Measurements from ENCODE around the gene TRMT10B.
"Not testable (repeated sequence)": the region's sequence is repeated elsewhere in the genome, so short reads cannot be mapped to it uniquely, and the experiment has no call there.

TRMT10B gene

DNA sequence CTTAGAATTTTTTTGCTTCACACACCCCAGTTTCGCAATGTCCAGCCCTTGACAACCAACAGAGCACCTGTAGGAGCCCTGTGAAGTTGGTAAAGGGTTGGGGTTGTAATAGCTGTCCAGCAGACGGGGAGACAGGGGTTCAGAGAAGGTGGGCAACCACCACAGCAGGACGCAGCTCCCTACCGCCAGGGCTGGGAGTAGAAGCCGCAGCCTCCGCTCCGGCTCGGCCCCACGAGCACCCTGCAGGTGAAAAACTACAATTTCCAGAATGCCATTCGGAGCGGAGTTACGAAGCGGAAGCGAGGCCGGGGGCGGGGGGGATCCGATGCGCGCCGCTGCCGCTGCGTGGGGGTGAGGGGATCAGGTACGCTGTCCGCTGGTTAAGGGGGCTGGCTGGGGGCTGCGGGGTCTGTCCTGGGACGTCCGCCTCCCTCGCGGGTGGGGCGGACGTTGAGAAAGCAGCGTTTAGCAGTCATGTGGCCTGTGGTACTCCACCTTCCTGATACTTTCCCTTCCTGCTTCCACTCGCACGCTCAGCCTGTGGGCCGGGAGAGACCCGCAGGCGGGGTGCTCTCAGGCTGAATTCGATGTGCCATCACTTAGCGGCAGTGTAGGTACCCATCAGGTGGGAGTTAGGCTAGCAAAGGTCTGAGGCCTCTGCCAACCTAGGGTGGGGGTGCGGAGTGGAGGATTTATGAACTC lies at the start of gene TRMT10B:
Gene TRMT10B (plus strand): TSS at position 317 of the 702 bp plus-strand sequence. CDS start 8,127 bp downstream, outside the sequence.
- peak; percentile 48 for DNase-seq

DNA sequence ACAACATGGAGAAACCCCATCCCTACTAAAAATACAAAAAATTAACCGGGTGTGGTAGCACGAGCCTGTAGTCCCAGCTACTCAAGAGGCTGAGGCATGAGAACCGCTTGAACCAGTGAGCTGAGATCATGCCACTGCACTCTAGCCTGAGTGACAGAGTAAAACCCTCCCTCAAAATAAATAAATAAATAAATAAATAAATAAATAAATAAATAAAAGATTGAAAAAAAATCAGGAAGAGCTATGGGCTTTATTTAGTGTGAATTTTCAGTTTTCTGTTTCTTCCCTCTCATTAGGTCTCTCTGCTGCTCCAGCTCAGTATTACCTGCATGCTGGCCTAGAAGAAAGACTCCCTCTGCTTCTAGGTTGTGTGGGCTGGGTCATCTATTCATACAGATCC lies 47.8 kb upstream of the TRMT10B start:
- no peak for DNase-seq

GRCh38 chr9:37706290-37706689 lies 47.3 kb upstream of the TRMT10B start:
- no peak for DNase-seq

GRCh38 chr9:37707748-37708147 lies 45.9 kb upstream of the TRMT10B start:
- DNase-seq, result no peak

DNA sequence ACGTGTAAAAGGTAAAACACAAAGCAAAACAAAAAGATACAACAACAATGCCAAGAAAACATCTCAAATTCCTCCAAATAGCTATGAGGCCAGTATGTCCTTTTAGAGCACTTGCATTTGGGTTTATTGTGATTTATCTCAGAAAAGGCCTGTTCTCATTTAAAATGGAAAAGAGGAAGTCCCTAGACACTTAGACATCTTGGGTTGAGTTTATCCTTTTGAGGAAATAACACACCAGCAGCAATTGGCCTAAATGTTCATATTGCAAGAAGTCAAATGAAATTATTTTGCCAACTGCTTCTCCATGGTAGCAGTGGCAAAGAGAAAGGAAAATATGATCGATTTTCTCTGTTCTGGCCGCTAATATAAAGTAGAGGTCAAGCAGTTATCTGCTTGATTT lies 43.6 kb upstream of the TRMT10B start:
- no peak for DNase-seq

DNA sequence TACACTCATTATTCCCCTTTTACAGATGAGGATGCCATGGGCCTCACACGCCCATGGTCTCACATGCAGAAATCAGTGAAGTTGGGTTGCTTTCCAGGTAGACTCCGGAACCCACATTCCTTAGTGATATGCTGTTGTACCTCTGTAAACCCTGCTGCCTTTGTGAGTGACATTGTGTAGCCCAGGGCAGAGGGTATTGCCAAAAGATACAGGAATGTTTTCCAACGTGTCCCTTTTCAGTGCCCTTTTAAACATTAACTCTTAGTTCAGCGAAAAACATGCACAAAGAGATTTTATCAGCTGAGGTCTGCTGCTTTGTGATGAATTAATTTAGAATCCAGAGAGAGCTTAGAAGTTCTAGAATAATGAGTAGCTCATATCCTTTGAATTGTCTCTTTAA lies 38.3 kb upstream of the TRMT10B start:
- DNase-seq, result no peak

DNA sequence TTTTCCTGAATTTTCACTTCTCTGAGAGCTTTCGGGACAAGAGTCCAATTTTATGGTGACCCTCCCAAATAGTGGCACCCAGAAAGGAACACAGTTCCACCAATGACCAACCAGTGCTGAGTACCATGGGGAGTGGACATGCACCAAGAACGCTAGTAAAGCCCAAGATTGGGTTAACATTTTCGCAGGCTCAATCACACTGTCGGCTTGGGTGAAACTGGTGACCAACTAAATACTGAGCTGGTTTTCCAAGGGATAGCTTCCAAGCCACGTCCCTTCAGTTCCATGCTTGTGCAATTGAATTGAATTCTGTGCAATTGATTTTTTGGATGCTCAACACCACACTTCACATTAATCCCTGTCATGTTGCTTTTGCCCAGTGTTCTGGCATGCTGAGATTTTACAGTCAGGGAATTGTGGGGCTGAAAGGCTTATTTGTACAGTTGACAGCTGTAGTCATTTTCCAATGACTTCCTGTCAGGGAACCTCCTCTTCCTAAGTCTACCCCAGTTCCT lies 37.6 kb upstream of the TRMT10B start:
- DNase-seq, result no peak

DNA sequence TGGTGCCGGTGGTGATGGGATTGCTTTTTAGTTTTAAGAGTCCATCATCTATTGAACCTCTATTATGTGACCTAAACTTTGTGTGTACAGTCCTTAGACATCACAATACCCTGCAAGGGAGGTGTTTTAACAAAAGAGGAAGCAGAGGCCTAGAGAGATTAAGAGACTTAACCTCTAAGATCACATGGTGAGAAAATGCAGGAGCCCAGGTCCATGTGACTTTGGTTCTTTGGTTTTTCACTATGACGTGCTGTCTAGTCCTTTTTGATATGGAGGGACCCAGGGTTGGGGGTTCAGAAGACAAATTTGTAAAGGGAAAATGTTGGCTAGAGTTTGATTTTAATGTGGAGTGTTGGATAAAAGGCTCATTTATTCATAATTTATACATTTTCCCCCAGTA lies 34.1 kb upstream of the TRMT10B start:
- no peak for DNase-seq

- DNase-seq, result no peak
Measured at GRCh38 chr9:37727013-37727412, 26.6 kb upstream of the TRMT10B start.

GRCh38 chr9:37729499-37729898 lies 24.1 kb upstream of the TRMT10B start:
- no peak for DNase-seq

DNA sequence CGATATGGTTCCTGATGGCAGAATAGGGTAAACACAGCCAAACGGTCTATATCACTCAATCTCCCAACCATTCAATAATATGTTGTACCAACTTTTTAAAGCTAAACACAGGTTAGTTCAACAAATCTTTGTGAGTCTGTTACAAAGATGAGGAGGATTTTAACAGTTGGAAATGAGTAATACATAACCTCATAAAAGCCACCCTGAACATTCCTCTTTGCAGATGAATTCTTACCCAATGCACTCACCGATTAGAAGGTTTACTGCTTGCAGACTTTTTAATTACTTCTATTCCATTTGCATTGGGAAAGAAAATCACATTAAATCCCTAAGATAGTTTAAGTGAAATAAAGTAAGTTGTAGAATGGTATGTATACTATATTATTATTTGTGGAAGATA lies 23.3 kb upstream of the TRMT10B start:
- DNase-seq, result no peak

GRCh38 chr9:37730839-37731238 lies 22.8 kb upstream of the TRMT10B start:
- no peak for DNase-seq

DNA sequence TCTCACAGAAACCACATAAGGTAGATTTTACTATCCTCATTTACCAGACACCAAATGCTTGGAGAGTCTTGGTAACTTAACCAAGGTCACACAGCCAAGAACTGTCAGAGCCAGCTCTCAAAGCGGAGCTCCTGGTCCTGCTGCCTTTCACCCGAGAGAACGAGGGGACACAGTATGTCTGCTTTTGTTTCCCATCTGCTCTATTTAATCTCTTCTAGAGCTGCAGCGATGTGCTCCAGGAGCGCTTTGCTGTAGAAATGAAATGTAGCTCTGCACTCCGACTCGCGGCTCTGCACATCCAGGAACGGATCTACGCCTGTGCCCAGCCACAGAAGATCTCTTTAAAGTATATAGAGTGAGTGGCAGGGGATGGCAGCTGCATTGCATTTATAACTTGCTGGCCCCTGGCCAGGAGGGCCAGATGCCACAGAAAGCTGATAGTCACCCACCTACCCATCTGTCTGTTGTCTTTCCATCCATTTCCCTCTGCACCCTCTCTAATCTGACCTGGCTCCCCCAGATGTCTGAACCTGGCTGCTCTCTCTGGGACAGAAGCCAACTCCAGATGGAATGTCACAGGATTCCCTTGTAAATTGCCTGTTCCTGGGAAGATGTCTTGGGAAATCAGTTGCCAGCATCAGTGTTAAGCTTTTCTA lies 21.4 kb upstream of the TRMT10B start:
- no peak for DNase-seq

GRCh38 chr9:37732952-37733351 lies 20.7 kb upstream of the TRMT10B start:
- no peak for DNase-seq

- no peak for DNase-seq
Measured at GRCh38 chr9:37739222-37739621, 14.4 kb upstream of the TRMT10B start.

- no peak for DNase-seq
Measured at GRCh38 chr9:37740128-37740527, 13.5 kb upstream of the TRMT10B start.

- DNase-seq, result no peak
Measured at GRCh38 chr9:37740631-37741328, 12.8 kb upstream of the TRMT10B start.

- DNase-seq, result no peak
Measured at GRCh38 chr9:37745970-37746369, 7.6 kb upstream of the TRMT10B start.

- no peak for DNase-seq
Measured at GRCh38 chr9:37746448-37747270, 6.9 kb upstream of the TRMT10B start.

- peak; percentile 67 for DNase-seq
Measured at GRCh38 chr9:37747271-37747753, 6.3 kb upstream of the TRMT10B start.

GRCh38 chr9:37749129-37749528 lies 4.5 kb upstream of the TRMT10B start:
- no peak for DNase-seq

DNA sequence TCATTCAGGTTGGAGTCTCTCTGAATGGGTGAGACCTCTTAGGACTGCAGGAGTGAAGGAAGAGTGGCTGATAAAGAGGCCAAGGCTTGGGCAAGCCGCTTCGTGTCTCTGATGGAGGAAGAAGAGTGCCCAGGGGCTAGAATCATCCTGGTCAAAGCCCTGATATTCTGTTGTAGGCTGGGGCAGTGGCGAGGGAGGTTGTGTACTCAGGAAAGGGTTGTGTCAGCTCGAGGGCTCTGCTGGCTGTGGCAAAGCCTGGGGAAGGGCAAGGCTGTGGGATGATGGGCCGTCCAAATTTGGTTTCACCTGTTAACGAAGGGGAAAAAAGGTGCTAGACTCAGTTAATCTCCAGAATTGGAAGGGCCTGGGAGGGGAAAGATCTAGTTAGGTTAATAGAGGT lies 2.4 kb upstream of the TRMT10B start:
- no peak for DNase-seq

DNA sequence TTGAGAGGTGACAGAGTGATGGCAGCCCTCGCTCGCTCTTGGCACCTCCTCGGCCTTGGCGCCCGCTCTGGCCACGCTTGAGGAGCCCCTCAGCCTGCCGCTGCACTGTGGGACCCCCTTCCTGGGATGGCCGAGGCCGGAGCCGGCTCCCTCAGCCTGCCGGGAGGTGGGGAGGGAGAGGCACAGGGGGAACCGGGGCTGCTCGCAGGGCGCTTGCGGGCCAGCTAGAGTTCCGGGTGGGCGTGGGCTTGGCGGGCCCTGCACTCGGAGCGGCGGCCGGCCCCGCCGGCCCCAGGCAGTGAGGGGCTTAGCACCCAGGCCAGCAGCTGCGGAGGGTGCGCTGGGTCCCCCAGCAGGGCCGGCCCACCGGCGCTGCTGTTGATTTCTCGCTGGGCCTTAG lies 1.9 kb upstream of the TRMT10B start:
- not testable (repeated sequence) for DNase-seq

All from NCI-H748 treated with DMSO at 0.1 percent for 48 hours (cell line).